Epithelial cell of esophagus (primary cell): ENCODE measurements around the gene GAB2.

Experiments
- DNase-seq: peaks from one replicate; pipeline ENCODE4 v3.0.0; 2010; ENCODE audit warnings: low read depth
- H3K4me3 ChIP-seq: 2 replicates; pipeline ENCODE4 v1.5.1; 2011; ENCODE audit warnings: mild to moderate bottlenecking, low read length, control low read depth
- TF ChIP-seq, protein P1 (sequence below): IDR thresholded peaks from 2 replicates; pipeline ENCODE4 v1.5.1; 2011; ENCODE audit warnings: low read depth, mild to moderate bottlenecking, low read length, control low read depth, inconsistent platforms; ENCODE audit not compliant: insufficient read depth; ENCODE audit errors: missing control alignments

The GAB2 gene

DNA sequence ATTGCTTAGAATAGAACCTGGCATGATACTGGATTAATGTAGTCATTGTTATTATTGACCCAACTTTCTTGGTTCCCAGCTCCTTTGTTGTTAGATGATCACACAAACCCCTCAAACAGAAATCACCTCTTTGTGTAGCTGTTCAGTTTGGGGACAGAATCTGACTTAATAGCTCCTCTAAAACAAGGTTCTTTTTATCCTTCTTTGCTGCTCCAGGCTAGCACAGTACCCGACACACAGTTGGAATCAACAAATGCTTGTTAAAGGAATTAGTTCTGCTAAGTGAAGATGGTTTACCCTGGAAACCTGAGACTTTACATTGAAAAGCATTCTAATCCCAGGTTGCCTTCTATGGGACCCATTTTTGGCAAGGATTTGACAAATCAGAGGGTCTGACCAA lies 43.9 kb downstream of the GAB2 start:
- no peak overlapping the region for H3K4me3 ChIP-seq
- no peak for DNase-seq
- TF ChIP-seq, protein P1, sequence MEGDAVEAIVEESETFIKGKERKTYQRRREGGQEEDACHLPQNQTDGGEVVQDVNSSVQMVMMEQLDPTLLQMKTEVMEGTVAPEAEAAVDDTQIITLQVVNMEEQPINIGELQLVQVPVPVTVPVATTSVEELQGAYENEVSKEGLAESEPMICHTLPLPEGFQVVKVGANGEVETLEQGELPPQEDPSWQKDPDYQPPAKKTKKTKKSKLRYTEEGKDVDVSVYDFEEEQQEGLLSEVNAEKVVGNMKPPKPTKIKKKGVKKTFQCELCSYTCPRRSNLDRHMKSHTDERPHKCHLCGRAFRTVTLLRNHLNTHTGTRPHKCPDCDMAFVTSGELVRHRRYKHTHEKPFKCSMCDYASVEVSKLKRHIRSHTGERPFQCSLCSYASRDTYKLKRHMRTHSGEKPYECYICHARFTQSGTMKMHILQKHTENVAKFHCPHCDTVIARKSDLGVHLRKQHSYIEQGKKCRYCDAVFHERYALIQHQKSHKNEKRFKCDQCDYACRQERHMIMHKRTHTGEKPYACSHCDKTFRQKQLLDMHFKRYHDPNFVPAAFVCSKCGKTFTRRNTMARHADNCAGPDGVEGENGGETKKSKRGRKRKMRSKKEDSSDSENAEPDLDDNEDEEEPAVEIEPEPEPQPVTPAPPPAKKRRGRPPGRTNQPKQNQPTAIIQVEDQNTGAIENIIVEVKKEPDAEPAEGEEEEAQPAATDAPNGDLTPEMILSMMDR: no peak

DNA sequence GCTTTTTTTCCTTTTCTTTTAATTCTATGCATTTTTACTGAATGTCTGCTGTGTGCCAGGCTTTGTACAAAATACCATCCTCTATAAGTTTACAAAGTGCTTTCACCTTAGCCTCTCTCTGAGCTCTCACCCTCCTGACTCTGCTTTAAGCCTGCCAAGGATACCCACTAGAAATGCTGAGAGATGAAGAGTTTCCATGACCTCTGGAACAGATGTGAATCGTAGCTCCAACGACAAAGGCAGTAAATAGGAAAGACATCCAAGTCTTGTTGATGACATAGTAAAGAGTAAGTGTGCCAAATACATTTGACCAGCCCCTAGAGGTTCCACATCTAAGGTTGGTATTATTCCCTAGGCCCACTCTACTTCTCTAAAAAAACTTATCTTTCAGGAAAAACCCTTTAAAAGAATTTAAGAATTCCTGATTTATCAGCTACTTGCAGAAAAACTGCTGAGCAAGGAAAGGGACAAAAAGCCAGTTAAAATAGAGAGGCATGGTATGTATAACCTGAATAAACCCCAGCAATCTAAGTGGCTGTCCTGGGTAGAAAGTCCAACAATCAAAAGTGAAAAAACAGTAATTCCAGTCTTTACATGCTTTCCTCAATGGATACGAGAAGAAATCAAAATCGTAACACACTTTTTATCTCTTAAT lies 45.4 kb downstream of the GAB2 start:
- no peak overlapping the region for H3K4me3 ChIP-seq
- DNase-seq: no peak
- TF ChIP-seq, protein P1: no peak

DNA sequence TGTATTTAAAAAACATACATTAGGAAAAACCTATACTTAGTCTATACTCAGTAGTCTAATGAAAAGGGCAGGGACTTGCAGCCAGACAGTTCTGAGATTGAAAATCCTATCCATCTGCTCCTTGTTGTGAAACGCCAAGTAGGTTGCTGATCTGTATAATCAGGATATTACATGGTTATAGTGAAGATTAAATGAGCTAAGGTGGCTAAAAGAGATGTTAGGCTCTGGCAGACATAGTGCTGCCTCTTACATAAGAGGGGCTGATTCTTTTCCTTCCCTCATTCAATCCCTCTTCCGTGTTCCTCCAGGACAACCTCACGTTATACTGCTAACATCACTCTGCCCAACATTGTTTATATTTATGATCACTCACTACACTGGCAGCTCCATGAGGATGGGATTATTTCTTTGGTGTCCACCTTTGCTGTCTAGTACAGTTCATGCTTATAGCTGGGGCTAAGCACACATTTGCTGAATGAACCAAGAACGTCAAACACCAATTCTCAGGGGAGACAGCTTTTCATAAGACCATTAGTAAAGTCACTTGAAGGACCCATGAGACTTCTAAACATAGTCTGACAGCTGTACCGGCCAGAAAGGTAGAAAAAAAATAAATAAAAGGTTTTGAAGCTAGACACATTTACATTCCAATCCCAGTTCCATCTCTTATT lies 46.3 kb downstream of the GAB2 start:
- H3K4me3 ChIP-seq: no peak overlapping the region
- DNase-seq: no peak
- TF ChIP-seq, protein P1: no peak

DNA sequence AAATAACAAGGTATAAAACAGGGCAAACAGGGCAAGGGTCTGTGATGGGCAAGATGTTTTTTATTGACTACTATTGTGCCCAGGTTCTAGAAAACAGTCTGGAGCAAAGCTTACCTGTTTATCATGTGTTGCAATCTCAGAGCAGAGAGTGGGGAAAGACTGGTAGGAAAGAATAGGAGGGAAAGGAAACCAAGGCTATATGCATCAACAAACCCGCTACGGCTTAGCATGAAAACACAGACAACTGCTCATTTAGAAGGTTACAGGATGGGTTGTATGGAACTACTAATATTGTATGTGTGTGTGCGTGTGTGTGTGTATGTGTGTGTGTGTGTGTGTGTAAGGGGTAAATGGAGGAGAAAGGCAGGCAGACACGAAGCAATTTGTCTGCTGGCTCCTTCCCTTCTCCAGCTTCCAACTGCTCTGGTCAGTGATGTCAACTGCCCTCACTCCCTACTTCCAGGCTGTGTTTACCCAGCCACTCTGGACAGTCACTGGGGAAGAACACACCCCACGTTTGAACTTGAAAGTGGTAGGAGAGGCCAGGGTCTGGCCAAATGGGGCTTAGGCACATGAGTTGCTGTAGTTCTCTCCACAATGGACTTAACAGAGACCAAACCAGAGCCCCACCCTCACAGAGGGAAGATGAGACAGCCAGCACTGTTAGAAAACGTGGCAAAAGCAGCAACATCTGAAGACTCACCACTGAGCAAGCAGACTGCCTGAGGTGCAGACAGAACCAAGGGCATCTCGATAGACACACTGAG lies 47.0 kb downstream of the GAB2 start:
- no peak overlapping the region for H3K4me3 ChIP-seq
- no peak for DNase-seq
- TF ChIP-seq, protein P1: no peak

DNA sequence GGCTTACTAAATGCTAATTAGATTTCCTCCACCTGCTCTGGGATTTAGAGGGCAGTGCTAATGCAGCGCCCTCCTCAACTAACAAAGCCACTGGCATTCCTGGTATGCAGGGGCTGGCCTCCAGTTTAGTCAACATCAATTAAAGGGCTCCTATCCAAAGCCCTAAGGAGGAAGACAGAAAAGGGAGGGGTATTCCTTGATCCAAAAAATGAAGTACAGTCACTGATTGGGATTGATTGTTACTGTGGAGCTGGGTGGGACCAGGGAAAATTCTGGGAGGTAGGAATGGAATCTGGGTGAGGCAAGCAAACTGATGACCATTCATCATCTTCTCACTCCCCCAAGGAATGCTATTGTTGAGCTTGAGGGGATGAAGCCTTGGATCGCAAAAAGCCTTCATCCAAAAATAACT lies 52.2 kb downstream of the GAB2 start:
- TF ChIP-seq, protein P1: no peak
- DNase-seq: no peak
- H3K4me3 ChIP-seq: no peak overlapping the region

DNA sequence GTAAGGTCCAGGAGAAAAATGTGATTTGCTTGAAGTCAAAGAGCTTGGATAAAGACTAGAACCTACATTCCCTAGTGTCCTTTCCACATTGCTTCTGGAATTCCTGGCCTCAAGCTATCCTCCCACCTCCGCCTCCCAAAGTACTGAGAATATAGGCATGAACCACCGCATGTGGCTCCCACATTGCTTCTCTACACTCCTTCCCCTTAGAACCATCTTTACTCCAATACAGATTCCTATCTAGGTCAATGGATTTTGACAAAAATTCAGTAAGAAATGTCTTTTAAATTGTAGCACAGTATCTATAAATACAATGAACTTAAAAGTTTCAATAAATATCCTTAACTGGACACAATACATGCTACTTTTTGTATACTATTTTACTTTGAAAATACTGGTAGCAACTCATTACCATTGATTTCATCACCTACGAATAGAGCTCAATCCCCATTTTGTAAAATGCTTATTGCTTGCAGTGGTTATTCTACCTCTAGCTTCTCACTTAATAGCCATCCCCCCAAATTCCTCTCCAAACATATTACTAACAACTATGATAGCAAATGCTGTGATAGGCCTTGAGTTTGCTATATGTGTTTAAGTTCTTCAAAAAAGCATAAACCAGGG lies 53.4 kb downstream of the GAB2 start:
- no peak for DNase-seq
- TF ChIP-seq, protein P1: no peak
- H3K4me3 ChIP-seq: no peak overlapping the region
